NCI-H2081 treated with DMSO at 0.1 percent for 48 hours (cell line): ENCODE measurements around the gene NEUROD4.

ENCODE experiments used
- DNase-seq: peaks from one replicate; lab custom pipeline; 2025; lab: John Stamatoyannopoulos, UW

The NEUROD4 gene

DNA sequence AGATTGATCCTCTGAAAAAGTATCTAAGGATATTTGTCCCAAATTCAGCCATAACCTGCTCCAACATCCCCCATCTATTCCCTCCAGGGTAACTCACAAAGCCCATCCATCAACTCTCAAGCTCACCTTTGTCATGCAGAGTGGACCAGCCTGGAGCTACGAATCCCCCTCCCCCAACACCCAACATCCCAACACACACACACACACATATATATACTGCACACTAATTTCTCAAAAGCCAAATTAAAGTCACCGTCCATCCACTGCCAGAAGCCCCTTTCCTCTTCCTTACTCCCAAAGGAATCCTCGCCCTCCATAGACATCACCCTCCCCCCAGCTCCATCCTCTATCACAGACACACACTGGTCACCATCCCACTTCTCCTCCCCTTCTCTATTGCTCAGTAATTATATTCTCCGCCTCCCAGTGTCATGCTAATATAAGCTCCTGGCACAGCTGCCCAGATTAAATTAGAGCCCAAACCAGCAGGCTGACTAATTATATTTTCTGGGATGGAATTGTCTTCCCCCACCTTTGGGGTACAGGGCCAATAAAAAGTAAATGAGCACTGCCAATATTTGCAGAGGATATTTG, 21.7 kb upstream of the NEUROD4 start:
- no peak for DNase-seq

DNA sequence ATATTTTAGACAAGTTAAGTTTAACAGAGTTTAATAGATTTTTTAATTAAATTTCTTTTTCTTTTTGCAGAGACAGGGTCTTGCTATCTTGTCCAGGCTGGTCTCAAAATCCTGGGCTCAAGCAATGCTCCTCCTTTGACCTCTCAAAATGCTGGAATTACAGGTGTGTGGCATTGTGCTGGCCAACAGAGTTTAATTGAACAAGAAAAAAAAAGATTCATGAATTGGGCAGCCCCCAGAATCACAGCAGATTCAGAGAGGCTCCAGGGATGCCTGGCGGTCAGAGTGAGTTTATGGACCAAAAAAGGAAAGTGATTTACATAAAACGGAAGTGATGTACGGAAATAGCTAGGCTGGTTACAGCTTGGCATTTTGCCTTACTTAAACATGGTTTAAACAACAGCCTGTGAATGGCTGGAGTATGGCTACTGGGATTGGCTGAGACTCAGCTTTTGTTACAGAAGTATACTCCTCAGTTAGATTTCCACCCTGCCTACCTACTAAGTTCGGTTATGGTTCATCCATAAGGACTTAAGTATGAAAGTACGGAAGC, 20.7 kb upstream of the NEUROD4 start:
- no peak for DNase-seq

DNA sequence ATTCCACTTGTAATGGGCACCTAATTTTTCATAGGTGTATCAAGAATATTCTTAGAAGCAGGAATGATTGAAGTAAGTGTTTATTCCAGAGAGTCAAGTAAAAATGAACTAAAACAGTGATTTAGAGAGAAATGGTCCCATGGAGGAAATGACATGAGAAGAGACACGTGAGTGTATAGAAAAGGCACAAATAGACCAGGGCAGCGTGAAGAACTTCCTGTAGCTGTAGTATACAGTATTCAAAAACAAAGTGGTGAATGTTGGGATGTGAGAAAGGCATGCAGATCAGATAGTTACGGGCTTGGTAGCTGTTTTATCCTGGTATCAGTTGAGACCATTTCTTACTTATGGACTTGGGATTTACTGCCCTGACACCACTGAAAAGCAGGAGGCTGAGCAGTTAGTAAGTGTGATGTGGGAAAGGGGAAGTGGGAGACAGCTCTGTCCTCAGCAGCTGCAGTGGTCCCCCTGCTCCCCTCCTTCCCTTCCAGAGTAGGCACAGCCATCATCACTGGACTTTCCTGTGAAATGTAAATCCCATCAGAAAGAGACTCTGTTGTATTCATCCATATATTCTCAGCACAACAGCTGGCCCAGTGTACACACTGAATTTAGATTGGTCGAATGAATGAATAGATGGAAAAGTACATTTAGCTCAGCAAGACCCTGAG, 18.4 kb upstream of the NEUROD4 start:
- DNase-seq: no peak

DNA sequence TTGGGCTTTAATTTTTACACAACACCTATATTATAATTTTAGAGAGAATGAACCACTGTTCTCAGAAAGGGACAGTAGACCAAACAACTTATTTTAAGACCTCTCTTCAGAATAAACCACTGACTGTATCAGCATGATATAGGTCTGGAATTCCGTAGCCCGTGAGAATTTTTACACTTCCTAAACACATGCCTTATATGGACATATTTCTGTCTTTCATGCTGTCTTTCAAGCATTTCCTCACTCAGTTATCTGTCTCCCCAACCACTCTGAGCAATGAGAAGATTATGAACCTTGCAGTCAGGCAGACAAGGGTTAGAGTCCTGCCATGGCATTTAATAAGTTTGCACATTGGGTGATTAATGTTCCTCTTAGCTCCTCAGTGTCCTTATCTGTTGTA, 17.4 kb upstream of the NEUROD4 start:
- no peak for DNase-seq

DNA sequence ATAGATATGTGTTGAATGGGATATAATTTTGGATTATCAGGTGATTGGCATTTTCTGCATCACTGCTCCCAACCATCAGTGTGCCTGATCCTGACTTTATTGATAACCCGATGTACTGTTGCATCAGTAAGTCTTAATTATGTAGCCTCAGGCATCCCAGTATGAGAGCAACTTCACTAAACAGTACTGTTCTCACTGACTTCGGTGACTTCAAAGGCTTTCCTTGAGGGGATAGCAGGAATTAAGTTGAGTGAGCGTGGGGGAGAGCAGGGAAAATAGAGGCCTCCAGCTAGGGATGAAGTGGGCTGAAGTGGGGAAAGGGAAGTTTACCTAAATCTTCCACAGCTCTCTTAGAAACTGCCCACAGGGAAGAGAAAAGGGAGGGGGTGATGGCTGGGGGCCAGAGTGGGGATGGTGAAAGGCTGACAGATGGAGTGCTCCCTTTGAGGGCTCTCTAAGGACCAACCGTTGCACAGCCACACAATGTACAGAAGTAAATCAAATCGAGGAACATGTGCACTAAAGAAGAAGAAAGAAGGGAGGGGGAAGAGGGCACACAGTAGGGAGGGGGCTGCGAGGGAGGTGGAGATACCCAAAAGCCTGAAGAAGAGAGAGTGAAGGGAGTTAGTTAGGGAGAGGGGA, 10.7 kb upstream of the NEUROD4 start:
- DNase-seq: no peak

DNA sequence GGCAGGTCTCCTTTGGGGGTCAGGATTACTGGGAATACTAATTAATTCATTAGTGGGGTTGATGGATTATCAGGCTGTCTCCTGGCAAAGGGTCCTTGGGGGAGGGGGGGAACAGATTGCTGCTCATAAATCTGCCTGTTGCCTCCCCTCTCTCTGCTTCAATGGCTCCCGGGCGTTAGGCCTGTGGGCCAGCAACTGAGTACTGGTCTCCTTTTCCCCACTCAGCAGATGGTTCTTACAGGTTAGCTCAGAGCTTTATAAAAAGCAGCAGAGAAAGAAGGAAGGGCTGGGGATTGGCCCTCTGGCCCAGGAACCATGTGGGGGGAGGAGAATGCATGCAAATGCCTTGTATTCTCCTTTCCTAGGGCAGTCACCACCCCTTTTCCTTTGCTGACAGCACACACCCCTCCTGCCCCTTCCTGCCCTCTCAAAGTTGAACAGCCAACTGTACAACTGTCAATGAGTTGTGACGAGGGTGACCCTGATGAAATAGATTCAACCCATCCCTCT, 2.3 kb upstream of the NEUROD4 start:
- no peak for DNase-seq

DNA sequence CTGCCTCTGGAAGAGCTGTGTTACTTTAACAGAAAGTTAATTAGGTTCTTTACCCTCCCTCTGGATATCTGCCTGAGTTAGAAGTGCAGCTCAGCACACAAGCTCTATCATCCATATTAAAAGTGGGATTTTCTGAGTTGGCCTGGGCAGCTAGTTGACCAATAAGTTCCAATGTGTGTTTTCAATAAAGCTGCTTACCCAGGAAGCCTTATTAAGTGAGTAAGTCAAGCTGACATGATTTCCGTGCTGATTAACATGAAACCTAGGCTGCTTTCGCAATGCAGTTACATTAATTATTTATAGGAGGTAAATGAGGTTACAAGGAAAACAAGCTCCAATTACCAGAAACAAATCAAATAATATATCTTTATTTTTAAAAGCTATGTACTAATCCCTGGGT, 4.8 kb downstream of the NEUROD4 start:
- no peak for DNase-seq

DNA sequence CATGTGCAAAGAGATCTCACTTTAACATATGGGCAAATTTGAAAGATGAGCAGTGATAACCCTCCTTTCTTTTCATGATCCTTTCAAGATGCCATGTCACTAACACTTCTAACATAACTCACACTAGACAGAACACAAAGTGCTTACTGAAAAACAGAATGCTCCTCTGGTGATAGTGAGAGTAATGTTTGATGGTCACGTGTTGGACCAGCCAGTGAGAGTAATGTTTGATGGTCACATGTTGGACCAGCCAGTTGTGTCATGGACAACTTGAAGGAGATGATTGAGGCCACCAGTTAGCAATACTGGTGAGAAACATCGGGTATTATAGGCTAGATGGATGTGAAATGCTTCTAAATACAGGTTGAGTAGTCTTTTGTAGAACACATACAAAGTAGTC, 5.7 kb downstream of the NEUROD4 start:
- no peak for DNase-seq

DNA sequence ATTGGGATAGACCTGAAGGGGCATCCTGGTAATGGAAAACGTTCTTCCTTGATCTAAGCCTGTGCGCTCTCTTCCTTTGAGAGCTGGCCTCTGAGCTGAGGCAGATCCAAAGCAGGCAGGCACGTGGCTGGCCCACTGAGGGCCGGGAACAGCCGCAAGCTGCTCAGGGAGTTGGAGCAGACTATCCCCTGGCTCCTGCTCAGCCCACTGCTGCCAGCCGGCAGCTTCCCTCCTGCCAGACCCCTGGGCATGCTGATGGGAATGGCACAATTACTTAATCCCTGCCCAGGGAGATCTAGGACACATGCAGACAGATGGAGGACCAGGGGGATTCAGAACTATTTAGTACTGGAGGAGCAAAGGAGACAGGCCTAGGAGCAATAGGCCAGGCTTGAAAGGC, 14.4 kb downstream of the NEUROD4 start:
- DNase-seq: no peak

DNA sequence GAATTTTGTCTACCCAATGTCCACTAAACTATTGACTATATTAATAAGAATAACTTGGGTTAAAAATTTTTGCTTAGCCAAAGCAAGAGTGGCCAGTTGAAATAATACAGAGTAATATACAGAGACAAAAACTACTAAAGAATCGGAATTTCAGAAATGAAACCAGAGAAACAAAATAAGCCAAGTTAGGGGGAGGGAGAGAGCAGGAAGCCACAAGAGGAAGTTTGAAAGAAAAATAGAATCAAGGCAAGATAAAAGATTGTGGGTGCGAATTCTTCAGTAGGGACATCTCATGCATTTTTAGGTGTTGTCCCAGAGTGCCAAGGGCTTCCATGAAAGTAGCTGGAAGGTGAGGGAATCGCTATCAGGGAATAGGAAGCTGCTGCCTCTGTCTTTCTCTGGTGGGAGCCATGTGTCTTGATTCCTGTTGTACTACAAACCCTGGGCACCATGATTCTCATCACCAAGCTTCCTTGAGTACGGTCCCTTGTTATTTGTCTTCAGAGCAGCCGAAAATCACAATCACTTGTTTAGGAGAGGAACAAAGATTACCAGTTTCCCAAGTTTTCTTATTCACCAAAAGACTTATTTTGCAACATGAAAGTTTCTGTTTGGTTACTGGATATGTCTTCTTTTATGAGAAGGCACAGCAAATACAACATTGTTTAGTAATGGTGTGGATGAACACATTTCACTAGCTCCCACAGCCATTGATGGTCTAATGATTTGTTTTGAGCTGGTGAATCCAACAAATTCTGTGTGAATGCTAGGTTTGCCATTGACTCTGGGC, 16.7 kb downstream of the NEUROD4 start:
- no peak for DNase-seq

DNA sequence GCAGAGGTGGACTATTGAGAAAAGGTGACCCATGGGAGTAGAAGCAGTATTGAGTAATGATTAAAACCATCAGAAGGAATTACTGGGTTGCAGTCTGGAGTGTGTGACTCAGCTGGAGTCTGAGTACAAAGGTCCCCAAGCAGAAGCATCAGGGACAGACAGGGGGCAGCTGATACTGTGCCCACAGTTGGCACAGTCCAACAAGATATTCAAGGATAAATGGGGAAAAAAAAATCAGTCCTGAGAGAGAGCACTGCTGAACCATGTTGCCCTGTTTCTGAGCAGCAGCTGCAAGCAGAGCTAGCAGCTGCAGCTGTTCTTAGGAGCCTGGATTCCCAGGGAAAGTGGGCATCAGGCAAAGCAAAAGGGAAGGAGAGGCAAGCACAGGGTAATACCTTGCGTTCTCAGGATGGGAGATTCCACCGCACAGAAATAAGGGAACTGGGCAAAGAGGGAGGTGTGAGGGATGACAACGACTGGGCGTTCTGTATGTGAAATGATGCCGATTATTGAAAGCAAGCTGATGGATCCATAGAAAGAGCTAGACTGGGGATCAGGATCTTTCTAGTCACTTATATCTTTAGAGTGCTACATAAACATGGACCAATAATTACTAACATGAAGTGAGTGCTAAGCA, 17.7 kb downstream of the NEUROD4 start:
- DNase-seq: no peak

DNA sequence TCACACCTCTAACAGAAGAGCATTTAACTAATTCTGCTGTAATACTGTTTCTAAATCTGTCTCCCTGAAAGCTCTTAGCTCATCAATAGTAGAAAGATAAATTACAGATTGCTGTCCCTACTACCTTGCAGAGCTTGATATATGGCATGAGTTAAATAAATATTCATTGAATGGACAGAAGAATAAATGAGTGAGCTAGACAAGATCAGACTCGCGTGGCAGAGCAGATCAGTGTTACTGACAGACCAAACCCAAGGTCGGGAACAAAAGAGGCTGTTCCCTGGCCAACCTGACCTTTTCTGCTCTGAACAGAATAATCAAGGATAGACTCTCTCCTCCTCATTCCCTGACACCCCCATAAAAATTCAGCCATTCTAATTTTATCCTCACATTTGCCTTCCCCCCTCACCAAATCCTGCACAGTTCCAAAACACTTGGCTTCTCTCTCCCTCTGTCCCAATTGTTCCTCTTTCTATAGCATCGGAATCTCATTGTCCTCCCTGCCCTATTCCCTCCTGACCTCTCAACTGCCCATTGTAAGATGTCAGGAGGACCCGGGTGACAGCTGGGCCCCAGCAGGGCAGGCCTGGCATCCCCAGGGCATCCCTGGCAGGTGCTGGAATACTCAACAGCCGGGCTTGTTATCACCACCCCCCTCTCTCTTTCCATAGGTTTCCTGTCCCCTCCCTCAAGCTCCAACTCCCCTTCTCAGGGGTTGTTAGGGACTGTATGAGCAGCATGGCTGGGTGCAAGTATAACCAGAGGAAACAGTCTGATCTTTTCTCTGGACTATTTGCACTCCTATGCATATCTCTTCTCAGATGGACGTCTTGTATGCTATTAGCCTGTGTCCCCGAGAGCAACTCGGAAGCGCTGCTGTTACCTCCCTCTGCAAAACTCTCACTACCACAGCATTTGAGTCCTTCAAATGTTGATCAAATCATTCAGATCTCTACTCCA, 19.9 kb downstream of the NEUROD4 start:
- no peak for DNase-seq

DNA sequence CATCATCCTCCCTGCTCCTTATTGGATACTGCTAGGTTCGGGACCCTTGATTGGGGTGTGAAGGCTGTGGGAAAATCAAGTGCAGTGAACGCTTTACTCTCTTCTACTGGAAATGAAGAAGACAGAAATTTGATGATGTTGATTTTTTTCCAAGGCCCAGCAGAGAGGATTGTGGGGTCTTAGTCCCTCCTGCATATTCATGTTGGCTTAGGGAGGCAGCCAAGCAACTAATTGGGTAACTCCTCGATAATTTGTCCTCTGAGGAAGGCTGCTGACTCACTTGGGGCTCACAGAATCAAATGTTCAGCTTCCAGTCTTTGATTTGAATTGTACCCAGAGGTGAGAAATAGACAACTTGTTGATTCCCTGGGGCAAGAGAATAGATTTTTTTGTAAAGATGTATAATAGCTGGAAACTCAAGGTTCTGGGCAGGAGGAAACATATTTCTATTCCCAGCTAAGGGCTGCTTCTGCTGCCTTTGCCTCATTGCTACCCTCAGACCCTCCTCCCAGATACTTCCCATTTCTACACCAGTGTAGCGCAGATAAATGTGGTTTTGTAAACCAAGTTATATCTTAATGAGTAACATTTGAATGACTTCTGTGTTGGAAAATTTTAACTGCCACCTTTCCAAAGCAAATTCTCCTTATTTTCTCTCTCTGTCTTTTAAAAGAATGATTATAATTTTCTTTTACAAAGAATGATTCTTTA, 21.7 kb downstream of the NEUROD4 start:
- no peak for DNase-seq

DNA sequence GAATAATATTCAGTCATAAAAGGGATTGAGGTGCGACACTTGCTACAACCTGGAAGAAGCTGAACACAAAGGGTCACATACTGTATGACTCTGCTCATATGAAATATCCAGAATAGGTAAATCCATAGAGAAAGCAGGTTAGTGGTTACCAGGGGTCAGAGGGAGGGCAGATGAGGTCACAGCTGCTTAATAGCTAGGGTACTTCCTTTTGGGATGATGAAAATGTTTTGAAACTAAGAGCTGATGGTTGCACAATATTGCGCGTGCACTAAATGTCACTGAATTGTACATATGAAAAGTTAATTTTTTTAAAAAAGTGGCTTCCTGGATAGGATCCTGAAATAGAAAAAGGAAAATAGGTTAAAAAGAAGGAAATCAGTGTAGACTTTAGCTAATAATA, 23.8 kb downstream of the NEUROD4 start:
- DNase-seq: no peak

DNA sequence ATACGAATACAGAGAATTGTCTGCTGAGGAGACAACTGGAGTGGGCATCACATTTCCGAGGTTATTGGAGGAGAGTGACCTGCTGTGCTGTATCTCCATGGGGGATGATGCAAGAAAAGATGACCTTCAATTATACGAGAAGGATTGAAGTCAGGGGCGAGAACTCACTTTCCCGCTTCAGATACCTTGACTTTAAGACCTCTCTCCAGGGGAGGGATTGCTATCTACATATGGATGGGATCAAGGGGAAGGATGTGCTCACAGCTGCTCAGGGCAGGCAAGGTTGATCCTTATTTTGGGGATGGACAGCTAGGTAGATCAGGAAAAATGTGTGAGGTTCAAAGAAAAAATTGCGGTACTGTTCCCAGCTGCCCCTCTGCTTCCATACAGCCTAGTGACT, 24.4 kb downstream of the NEUROD4 start:
- no peak for DNase-seq

DNA sequence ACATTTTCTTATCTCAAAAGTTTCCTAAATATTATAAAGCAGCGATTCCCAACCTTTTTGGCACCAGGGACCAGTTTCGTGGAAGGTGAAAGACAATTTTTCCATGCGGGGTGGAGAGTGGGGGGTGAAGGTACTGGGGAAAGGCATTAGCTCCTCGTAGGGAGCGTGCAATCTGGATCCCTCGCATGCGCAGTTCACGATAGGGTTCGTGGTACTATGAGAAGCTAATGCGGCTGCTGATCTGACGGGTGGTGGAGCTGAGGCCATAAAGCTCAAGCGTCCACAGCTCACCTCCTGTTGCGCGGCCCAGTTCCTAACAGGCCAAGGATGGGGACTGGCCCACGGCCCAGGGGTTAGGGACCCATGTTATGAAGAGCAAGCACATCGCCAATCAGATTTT, 29.9 kb downstream of the NEUROD4 start:
- DNase-seq: no peak

DNA sequence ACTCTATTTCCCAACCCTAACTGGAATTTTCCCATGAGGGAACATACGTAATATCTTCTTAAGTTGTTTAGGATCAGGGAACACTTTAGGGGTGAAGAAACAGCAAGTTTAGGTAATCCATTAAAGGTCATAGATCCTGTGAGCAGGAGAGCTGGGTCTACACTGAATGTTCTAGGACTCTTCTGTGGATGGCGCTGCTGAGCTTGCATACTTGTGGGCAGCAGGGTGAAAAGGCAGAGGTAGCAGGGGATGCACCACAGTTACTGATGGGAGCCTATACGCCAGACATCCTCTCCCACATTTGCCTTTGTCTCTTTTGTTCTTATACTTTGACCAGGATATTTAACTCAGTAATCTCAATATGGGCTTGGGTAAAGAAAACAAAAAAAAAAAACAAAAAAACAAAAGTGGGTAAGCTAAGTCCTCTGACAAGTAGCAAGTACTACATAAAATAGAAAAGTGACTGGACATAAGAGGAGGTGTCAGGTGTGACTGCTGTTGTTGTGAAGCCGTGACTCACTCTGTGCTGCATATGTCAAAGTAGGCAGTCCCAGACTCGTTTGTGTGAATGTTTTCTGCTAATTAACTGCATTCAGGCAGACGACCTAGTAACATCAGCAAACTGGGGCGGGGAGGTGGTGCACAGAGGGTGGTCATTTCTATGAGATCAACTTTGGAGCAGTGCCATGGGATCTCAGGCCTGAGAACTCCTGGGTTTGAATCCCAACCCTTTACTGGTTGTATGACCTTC, 31.6 kb downstream of the NEUROD4 start:
- no peak for DNase-seq

DNA sequence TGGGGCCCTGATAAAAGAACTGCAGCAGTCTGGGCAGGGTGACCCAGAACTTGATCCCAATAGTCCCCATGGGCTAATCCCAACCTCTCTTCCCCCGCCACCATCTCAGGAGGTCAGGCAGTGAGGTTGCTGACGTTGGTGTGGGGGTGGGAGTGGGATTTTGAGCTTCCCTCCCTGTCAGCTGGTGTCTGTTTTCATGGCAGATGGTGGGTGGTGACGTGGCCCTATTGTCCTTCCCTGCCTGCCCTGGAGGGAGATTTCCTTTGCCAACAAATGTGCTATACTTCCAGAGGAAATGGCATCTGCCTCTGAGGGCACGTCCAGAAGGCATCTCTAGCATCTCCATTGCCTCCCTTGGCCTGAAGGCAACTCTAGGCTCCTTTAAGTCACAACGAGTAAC, 37.7 kb downstream of the NEUROD4 start:
- no peak for DNase-seq

DNA sequence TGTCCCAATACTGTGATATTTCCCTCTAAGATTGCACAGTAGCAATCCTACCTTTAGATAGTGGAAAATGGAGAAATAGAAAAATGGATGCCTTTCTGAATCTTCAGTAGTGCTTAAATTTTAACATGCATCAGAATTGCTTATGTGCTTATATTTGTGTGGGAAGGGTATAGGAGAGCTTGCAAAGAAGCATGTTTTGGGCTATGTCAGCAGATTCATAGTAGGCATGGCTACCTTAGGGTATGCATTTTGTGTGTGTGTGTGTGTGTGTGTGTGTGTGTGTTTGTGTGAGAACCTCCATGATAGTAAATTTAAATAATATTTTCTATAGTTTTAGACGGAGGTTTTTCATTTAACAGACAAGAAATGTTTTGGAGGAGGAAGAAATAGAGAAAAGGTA, 38.3 kb downstream of the NEUROD4 start:
- no peak for DNase-seq
